GM12878 (cell line): ENCODE results near the gene TNS4. TPM values are rescaled to one million over a fixed set of nuclear protein-coding genes. Genes with fewer than 3 reads are reported as not detected.

Source experiments
- ATAC-seq: fragments of 200-7000 bp; cut with Tn5 transposase; 3 replicates; pipeline ENCODE4 v1.9.1; 2020; ENCODE audit warnings: mild to moderate bottlenecking, moderate library complexity
- BruUV-seq: library from RNA; stranded (reverse); fragments of 400-500 nt; replicated peaks from 2 replicates; lab custom pipeline; 2021; lab: Mats Ljungman, UMichigan
- CTCF ChIA-PET: fragments of 300-600 bp; sonication (Branson Sonifier 250); formaldehyde crosslinking; extraction: SDS; loops from one replicate; lab custom pipeline; 2021; ENCODE audit warnings: inconsistent platforms; lab: Yijun Ruan, JAX
- POLR2A ChIA-PET: fragments of 350-600 bp; formaldehyde crosslinking; extraction: SDS; loops from one replicate; lab custom pipeline; 2021; ENCODE audit warnings: inconsistent platforms; lab: Charles Lee
- RAD21 ChIA-PET: fragments of 300-600 bp; sonication (Branson Sonifier 250); formaldehyde crosslinking; loops from one replicate; lab custom pipeline; 2023; ENCODE audit warnings: antibody characterized with exemption; ENCODE audit not compliant: unreplicated experiment; lab: Charles Lee
- SMC1A ChIA-PET: fragments of 300-600 bp; sonication (Branson Sonifier 250); formaldehyde crosslinking; loops from one replicate; lab custom pipeline; 2023; ENCODE audit not compliant: unreplicated experiment, uncharacterized antibody; lab: Charles Lee
- DNase-seq: peaks from one replicate; pipeline ENCODE4 v3.0.0-alpha.2; 2011; ENCODE audit warnings: low read depth, low spot score
- FAIRE-seq: peaks from 3 replicates; lab custom pipeline; 2011; peaks lifted over from hg19 to GRCh38; lab: Jason Lieb, UNC
- H2AFZ ChIP-seq: 2 replicates; pipeline ENCODE4 v1.6.0; 2011; ENCODE audit warnings: low read depth, low read length, control low read depth; ENCODE audit not compliant: control insufficient read depth
- H3K27ac ChIP-seq: 2 replicates; pipeline ENCODE4 v1.5.1; 2011; ENCODE audit warnings: control low read depth; ENCODE audit not compliant: control insufficient read depth, insufficient read depth
- H3K27me3 ChIP-seq, 2 experiments: replicated peaks in 1 of 2; 2 replicates each; pipeline versions ENCODE4 v1.6.0 to v1.6.1; 2011; ENCODE audit warnings: low read length in 1 of 2; ENCODE audit not compliant: control insufficient read depth in 2 of 2, insufficient read depth in 2 of 2
- H3K36me3 ChIP-seq, 2 experiments: 2 replicates each; pipeline ENCODE4 v1.5.1; 2011; ENCODE audit warnings: low read length in 1 of 2; ENCODE audit not compliant: control insufficient read depth in 2 of 2, insufficient read depth in 2 of 2
- H3K4me1 ChIP-seq: 2 replicates; pipeline ENCODE4 v1.6.1; 2011; ENCODE audit warnings: mild to moderate bottlenecking, low read length, moderate library complexity, mixed read lengths; ENCODE audit not compliant: control insufficient read depth, insufficient read depth
- H3K4me2 ChIP-seq: 2 replicates; pipeline ENCODE4 v1.6.0; 2011; ENCODE audit warnings: control low read depth; ENCODE audit not compliant: control insufficient read depth, insufficient read depth
- H3K4me3 ChIP-seq: fragments of 200-600 bp; sonication (generic); 2 replicates; pipeline ENCODE4 v1.5.1; 2016
- H3K79me2 ChIP-seq: 2 replicates; pipeline ENCODE4 v1.6.0; 2011; ENCODE audit warnings: low read length; ENCODE audit not compliant: control insufficient read depth, insufficient read depth
- H3K9ac ChIP-seq: 2 replicates; pipeline ENCODE4 v1.8.0; 2011; ENCODE audit warnings: low read length, control low read depth, mixed read lengths; ENCODE audit not compliant: control insufficient read depth, insufficient read depth
- H3K9me3 ChIP-seq: replicated peaks from 3 replicates; pipeline ENCODE4 v1.5.1; 2011; ENCODE audit warnings: mild to moderate bottlenecking, low read length; ENCODE audit not compliant: control insufficient read depth, insufficient read depth
- H4K20me1 ChIP-seq: 2 replicates; pipeline ENCODE4 v1.6.0; 2011; ENCODE audit not compliant: control insufficient read depth, insufficient read depth
- CBFB ChIP-seq: IDR thresholded peaks from 2 replicates; pipeline ENCODE4 v1.6.1; 2016; ENCODE audit warnings: antibody characterized with exemption, low read depth
- ESRRA ChIP-seq: IDR thresholded peaks from 2 replicates; pipeline ENCODE4 v1.6.1; 2012; ENCODE audit warnings: mild to moderate bottlenecking, low read length, improper control_type of control experiment
- IKZF1 ChIP-seq: fragments of 450-650 bp; conservative IDR thresholded peaks from 2 replicates; pipeline ENCODE4 v1.6.1; 2017; ENCODE audit warnings: antibody characterized with exemption, mild to moderate bottlenecking
- IRF4 ChIP-seq: IDR thresholded peaks from 2 replicates; pipeline ENCODE4 v1.6.1; 2011; ENCODE audit warnings: low read depth, low read length
- LARP7 ChIP-seq: fragments of 450-650 bp; IDR thresholded peaks from 2 replicates; pipeline ENCODE4 v1.6.1; 2017; ENCODE audit warnings: mild to moderate bottlenecking
- NR2F1 ChIP-seq: fragments of 450-650 bp; conservative IDR thresholded peaks from 2 replicates; pipeline ENCODE4 v1.6.1; 2017; ENCODE audit warnings: mild to moderate bottlenecking
- POU2F2 ChIP-seq: IDR thresholded peaks from 3 replicates; pipeline ENCODE4 v1.6.1; 2011; ENCODE audit warnings: low read depth, mild to moderate bottlenecking, low read length, borderline replicate concordance
- RAD51 ChIP-seq: fragments of 450-650 bp; IDR thresholded peaks from 2 replicates; pipeline ENCODE4 v1.6.1; 2016; ENCODE audit warnings: moderate library complexity, mild to moderate bottlenecking, inconsistent platforms
- TARDBP ChIP-seq: IDR thresholded peaks from 2 replicates; pipeline ENCODE4 v1.6.1; 2016; ENCODE audit warnings: borderline replicate concordance
- WRNIP1 ChIP-seq: IDR thresholded peaks from 2 replicates; pipeline ENCODE4 v1.6.1; 2011; ENCODE audit warnings: low read depth, low read length, improper control_type of control experiment, borderline replicate concordance
- WGBS: methylation state at CpG from one replicate; pipeline ENCODE4 v1.1.6; 2016; ENCODE audit warnings: low lambda C conversion rate; ENCODE audit not compliant: insufficient replicate concordance, insufficient coverage; ENCODE audit errors: missing lambda C conversion rate; 5-methylcytosine and 5-hydroxymethylcytosine counted together
- in situ Hi-C: fragments of 300-500 bp; cut with MboI; formaldehyde crosslinking; loops from 9 replicates; pipeline ENCODE4 v1.14.3; 2018; ENCODE audit warnings: mixed read lengths
- intact Hi-C: fragments of 100-400 bp; cut with micrococcal nuclease; formaldehyde crosslinking; loops from one replicate; pipeline ENCODE4 v1.14.2; 2022; ENCODE audit not compliant: unreplicated experiment
- polyA plus RNA-seq, 11 experiments: library from polyadenylated mRNA; depleted of rRNA in 4 of 11; unstranded in 6 of 11; stranded (reverse) in 5 of 11; fragments of >200 nt; fragmentation: Nextera tagmentation in 4 of 11; fragmentation: Illumina TruSeq in 1 of 11; extraction: Ambion mirVana in 4 of 11; extraction: Trizol in 1 of 11; gene quantifications; 1 replicate in 1 of 11; 2 replicates in 10 of 11; pipeline versions ENCODE4 v1.2.1 to v1.2.3, GENCODE V29; 2011 to 2016; ENCODE audit warnings: inconsistent platforms in 2 of 11, missing spikeins in 2 of 11, low read depth in 1 of 11
- total RNA-seq, 4 experiments: library from RNA; depleted of rRNA in 3 of 4; stranded (reverse); fragments of >200 nt in 3 of 4; fragmentation: Illumina TruSeq in 1 of 4; extraction: Trizol in 1 of 4; gene quantifications; 2 replicates each; pipeline versions ENCODE4 v1.2.1 to v1.2.3, GENCODE V29; 2013 to 2021
- TF ChIP-seq, protein P1 (sequence below): fragments of 450-650 bp; IDR thresholded peaks from 2 replicates; pipeline ENCODE4 v1.6.1; 2017; ENCODE audit warnings: mild to moderate bottlenecking
- TF ChIP-seq, protein P2 (sequence below): IDR thresholded peaks from 2 replicates; pipeline ENCODE4 v1.6.1; 2011; ENCODE audit warnings: low read depth, mild to moderate bottlenecking, low read length, moderate library complexity, borderline replicate concordance; ENCODE audit errors: extremely low read depth

Gene TNS4
- total and polyA plus RNA-seq, 10 of the 15 experiments (the other 5 are each of a cell fraction or from before 2014, with no cell fraction given) = 0.10 to 0.90 (median 0.68) TPM; not detected in 2

GRCh38 chr17:40461732-40462342, 39.6 kb downstream of the TNS4 start:
- Histone ChIP-seq H2AFZ (no peak overlapping the region), H3K27ac (no peak overlapping the region), H3K9ac (no peak overlapping the region), H4K20me1 (no peaks in the 10 kb centered on the region), H3K9me3 (no peaks in the 10 kb centered on the region), H3K4me1 (no peaks in the 10 kb centered on the region), H3K27me3 (no peaks in the 10 kb centered on the region; a peak in 1 of 4 replicates), H3K4me2 (no peak overlapping the region), H3K79me2 (no peaks in the 10 kb centered on the region), H3K4me3 (no peak overlapping the region), H3K36me3 (no peaks in the 10 kb centered on the region)
- BruUV-seq = no TSS peak
- in situ Hi-C loops = no loop called here
- no peak for ATAC-seq
- WGBS = 12% methylated on average over 12 of the region's 12 CpGs
- ChIA-PET POLR2A (no interaction called here), CTCF (interaction anchor here (0.8 kb wide), 1 partner anchor 15 kb away, joined by 3 read pairs; no protein-coding TSS in a partner anchor), RAD21 (no interaction called here), SMC1A (no interaction called here)
- no peak for DNase-seq
- FAIRE-seq = no peak
- intact Hi-C loops = no loop called here
- TF ChIP-seq ESRRA (no peak), IKZF1 (no peak), POU2F2 (no peak), WRNIP1 (no peak), IRF4 (no peak), LARP7 (no peak), CBFB (no peak), RAD51 (no peak), TARDBP (no peak), NR2F1 (no peak)
- TF ChIP-seq, protein P1, sequence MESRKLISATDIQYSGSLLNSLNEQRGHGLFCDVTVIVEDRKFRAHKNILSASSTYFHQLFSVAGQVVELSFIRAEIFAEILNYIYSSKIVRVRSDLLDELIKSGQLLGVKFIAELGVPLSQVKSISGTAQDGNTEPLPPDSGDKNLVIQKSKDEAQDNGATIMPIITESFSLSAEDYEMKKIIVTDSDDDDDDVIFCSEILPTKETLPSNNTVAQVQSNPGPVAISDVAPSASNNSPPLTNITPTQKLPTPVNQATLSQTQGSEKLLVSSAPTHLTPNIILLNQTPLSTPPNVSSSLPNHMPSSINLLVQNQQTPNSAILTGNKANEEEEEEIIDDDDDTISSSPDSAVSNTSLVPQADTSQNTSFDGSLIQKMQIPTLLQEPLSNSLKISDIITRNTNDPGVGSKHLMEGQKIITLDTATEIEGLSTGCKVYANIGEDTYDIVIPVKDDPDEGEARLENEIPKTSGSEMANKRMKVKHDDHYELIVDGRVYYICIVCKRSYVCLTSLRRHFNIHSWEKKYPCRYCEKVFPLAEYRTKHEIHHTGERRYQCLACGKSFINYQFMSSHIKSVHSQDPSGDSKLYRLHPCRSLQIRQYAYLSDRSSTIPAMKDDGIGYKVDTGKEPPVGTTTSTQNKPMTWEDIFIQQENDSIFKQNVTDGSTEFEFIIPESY = no peak
- TF ChIP-seq, protein P2, sequence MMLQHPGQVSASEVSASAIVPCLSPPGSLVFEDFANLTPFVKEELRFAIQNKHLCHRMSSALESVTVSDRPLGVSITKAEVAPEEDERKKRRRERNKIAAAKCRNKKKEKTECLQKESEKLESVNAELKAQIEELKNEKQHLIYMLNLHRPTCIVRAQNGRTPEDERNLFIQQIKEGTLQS = no peak
